Measurements from ENCODE around the gene SLC4A1. TPM values are rescaled to one million over a fixed set of nuclear protein-coding genes. Genes with fewer than 3 reads are reported as not detected.

The SLC4A1 gene
- total and polyA plus RNA-seq, 2 donors (not counting 3 experiments of a cell fraction or from before 2014, with no cell fraction given): not detected

- Histone ChIP-seq H4K20me1 (replicated peaks; ENCODE audit: control insufficient read depth, extremely low read depth, insufficient read depth, low read length) (no peaks in the 10 kb centered on the region), H3K4me3 (replicated peaks in 1 of 3; ENCODE audit: insufficient read depth in 1 of 3, low read depth in 1 of 3, low read length in 3 of 3) (no peak overlapping the region), H3K4me1 (ENCODE audit: control insufficient read depth, extremely low read depth, insufficient read depth, low read length) (no peaks in the 10 kb centered on the region), H2AFZ (ENCODE audit: low read depth, low read length) (no peak overlapping the region), H3K27me3 (ENCODE audit: control insufficient read depth in 2 of 2, insufficient read depth in 2 of 2, low read length in 2 of 2) (no peaks in the 10 kb centered on the region), H3K9me3 (replicated peaks; ENCODE audit: control insufficient read depth, insufficient read depth, low read length) (no peaks in the 10 kb centered on the region), H3K9me1 (replicated peaks; ENCODE audit: control insufficient read depth, extremely low read depth, insufficient read depth, low read length) (no peaks in the 10 kb centered on the region), H3K36me3 (ENCODE audit: control insufficient read depth in 2 of 2, extremely low read depth in 1 of 2, insufficient read depth in 2 of 2, low read length in 2 of 2) (no peaks in the 10 kb centered on the region), H3K27ac (ENCODE audit: insufficient read depth, low read depth, low read length) (no peak overlapping the region), H3K4me2 (ENCODE audit: insufficient read depth, low read length) (no peak overlapping the region), H3K9ac (replicated peaks; ENCODE audit: extremely low read depth, insufficient read depth, low read length) (no peak overlapping the region), H3K79me2 (ENCODE audit: control insufficient read depth, insufficient read depth, low read length) (no peaks in the 10 kb centered on the region)
- DNase-seq (ENCODE audit: low read depth, low spot score): no peak
- dilution Hi-C loops (cut with MboI; ENCODE audit: extremely low pct_ligation_motif_present, low sequenced_read_pairs): no loop called here
- CTCF ChIA-PET: interaction anchor here (0.8 to 1.3 kb wide), 2 partner anchors 12 to 24 kb away, joined by 4 read pairs; no protein-coding TSS in a partner anchor
- no peak for TF ChIP-seq POLR2AphosphoS5 (IDR thresholded peaks at IDR 0.05; ENCODE audit: insufficient read depth, low read depth, low read length)
- TF ChIP-seq EZH2 (IDR thresholded peaks at IDR 0.05; ENCODE audit: borderline replicate concordance, low read depth, low read length, severe bottlenecking): no peak
- TF ChIP-seq GATA2 (IDR thresholded peaks at IDR 0.05; ENCODE audit: insufficient read depth, insufficient read length, low read depth, low read length): no peak
- no peak for TF ChIP-seq MAX (IDR thresholded peaks at IDR 0.05; ENCODE audit: insufficient read depth, insufficient read length)
- TF ChIP-seq MYC (IDR thresholded peaks at IDR 0.05; ENCODE audit: low read depth, low read length): no peak
- TF ChIP-seq JUN (IDR thresholded peaks at IDR 0.05; ENCODE audit: borderline replicate concordance, insufficient read depth, insufficient read length, low read depth): no peak
- TF ChIP-seq FOS (IDR thresholded peaks at IDR 0.05; ENCODE audit: borderline replicate concordance, insufficient read depth, low read length): no peak
- TF ChIP-seq CTCF (IDR thresholded peaks at IDR 0.05; ENCODE audit: extremely low read depth in 1 of 2, insufficient read depth in 1 of 2, low read depth in 1 of 2, low read length in 2 of 2): no peak
- no peak for TF ChIP-seq POLR2A (IDR thresholded peaks at IDR 0.05; ENCODE audit: low read depth, low read length)
- no TSS peak for BruUV-seq (replicated peaks)
- POLR2A ChIA-PET: no interaction called here
- FAIRE-seq: no peak
- intact Hi-C loops (cut with micrococcal nuclease): no loop called here
Measured at GRCh38 chr17:44258811-44259351, 9.1 kb downstream of the SLC4A1 start.

All from endothelial cell of umbilical vein (primary cell).